ENCODE measurements around the gene LDLRAD3. TPM values are rescaled to one million over a fixed set of nuclear protein-coding genes. Genes with fewer than 3 reads are reported as not detected.
A peak's percentile ranks its signal among the peaks of the same experiment; 100 is the strongest.

The LDLRAD3 gene
- total and polyA plus RNA-seq, 3 experiments from 2014 or later: 0.09 to 0.44 TPM; not detected in 1

DNA sequence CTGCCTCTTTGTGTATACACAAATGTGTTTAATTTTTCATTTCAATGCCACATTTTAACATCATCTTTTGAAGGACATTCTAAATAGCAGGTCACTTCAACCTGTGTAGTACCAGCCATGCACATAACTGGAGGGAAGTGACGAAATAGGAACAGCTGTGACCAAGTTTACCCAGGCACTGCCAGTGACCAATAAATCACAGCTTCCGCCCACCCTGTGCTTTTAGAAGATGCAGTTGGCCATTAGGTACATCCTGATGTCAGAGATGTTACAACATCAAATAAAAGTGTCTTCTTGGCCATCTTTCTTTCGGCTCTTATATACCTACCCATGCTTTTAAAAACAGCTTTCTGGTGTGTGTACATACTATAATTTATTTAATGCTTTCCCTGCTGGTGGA is 7.8 kb downstream of the LDLRAD3 start:
- CTCF ChIA-PET: no interaction called here
- POLR2A ChIA-PET: no interaction called here
- Histone ChIP-seq H3K27ac (ENCODE audit: low read depth, low read length) (no peak overlapping the region), H3K9me3 (ENCODE audit: low read length) (no peaks in the 10 kb centered on the region), H3K27me3 (ENCODE audit: insufficient read depth, low read length, poor library complexity, severe bottlenecking) (no peaks in the 10 kb centered on the region), H3K36me3 (ENCODE audit: insufficient read depth, low read length) (no peaks in the 10 kb centered on the region), H3K4me1 (ENCODE audit: insufficient read depth, low read length) (no peaks in the 10 kb centered on the region), H3K4me3 (ENCODE audit: low read length) (no peak overlapping the region)
- H3K4me3 Mint-ChIP-seq: no peak overlapping the region
- DNase-seq: no peak
- H3K36me3 Mint-ChIP-seq: no peaks in the 10 kb centered on the region
- peaks cover 10 to 20% of the 10 kb centered on the region in 2 donors for H3K27me3 Mint-ChIP-seq
- no peak overlapping the region for H3K27ac Mint-ChIP-seq
- H3K9me3 Mint-ChIP-seq: no peaks in the 10 kb centered on the region
- H3K4me1 Mint-ChIP-seq: no peaks in the 10 kb centered on the region

DNA sequence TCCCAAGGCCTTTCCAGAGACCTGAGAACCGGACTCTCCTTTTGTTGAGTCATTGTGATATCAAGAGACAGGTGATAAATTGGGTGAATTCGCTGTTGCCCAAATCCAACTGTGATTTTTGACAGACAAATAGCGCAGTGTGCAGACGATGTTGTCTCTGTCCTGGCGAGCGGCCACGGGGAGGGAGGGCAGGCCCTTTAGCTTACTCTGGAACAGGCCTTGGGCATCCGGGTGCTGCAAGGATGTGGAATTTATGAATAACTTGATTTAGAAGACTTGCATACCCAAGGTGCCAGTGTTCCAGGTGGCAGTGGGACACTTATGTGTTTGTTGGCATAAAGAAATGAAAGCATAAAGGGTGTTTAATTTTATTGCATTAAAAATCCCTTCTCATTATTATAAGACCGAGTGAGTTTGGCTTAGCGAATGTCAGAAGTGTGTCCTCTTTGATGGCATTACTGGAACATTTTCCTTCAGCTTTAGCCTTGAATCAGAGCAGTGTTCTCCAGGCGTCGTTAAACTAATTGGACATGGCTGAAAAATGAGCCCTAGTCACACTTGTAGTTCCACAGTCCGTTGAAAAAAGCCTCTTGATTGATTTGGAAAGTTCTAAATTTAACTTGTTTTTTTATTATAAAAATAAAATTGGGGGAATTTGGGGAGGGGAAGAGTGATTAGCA is 9.4 kb downstream of the LDLRAD3 start:
- no peaks in the 10 kb centered on the region for H3K4me1 Mint-ChIP-seq
- Histone ChIP-seq H3K27me3 (ENCODE audit: insufficient read depth, low read length, poor library complexity, severe bottlenecking) (no peaks in the 10 kb centered on the region), H3K9me3 (ENCODE audit: low read length) (no peaks in the 10 kb centered on the region), H3K36me3 (ENCODE audit: insufficient read depth, low read length) (no peaks in the 10 kb centered on the region), H3K4me1 (ENCODE audit: insufficient read depth, low read length) (no peaks in the 10 kb centered on the region), H3K27ac (ENCODE audit: low read depth, low read length) (no peak overlapping the region), H3K4me3 (ENCODE audit: low read length) (no peak overlapping the region)
- H3K27ac Mint-ChIP-seq: no peak overlapping the region
- H3K4me3 Mint-ChIP-seq: no peak overlapping the region
- H3K36me3 Mint-ChIP-seq: no peaks in the 10 kb centered on the region
- CTCF ChIA-PET: no interaction called here
- POLR2A ChIA-PET: no interaction called here
- peaks cover 9 to 12% of the 10 kb centered on the region in 2 donors for H3K27me3 Mint-ChIP-seq
- no peaks in the 10 kb centered on the region for H3K9me3 Mint-ChIP-seq
- DNase-seq: no peak

DNA sequence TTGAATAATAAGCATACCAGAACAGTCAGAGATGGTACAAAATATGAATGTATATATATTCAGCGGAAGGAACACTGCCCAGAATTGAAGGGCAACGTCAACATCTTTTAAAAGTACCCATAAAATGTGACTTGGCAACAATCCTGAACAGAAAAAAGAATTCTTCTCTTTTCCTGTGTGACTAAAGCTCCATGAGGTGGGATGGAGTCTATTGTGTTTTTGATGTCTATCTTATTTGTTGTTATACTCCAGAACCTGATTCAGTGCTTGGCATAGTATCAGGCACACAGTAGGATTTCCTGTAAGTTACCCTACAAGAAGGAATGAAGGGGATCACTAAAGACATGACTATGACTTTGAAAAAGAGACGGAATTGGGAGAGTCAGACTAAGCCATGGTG is 10.3 kb downstream of the LDLRAD3 start:
- peaks cover 9% of the 10 kb centered on the region in 2 donors for H3K27me3 Mint-ChIP-seq
- no peaks in the 10 kb centered on the region for H3K4me1 Mint-ChIP-seq
- no peaks in the 10 kb centered on the region for H3K36me3 Mint-ChIP-seq
- H3K27me3 ChIP-seq (ENCODE audit: insufficient read depth, low read length, poor library complexity, severe bottlenecking): no peaks in the 10 kb centered on the region
- no peak for DNase-seq
- no peak overlapping the region for H3K27ac ChIP-seq (ENCODE audit: low read depth, low read length)
- H3K4me3 ChIP-seq (ENCODE audit: low read length): no peak overlapping the region
- POLR2A ChIA-PET: no interaction called here
- H3K4me1 ChIP-seq (ENCODE audit: insufficient read depth, low read length): no peaks in the 10 kb centered on the region
- H3K27ac Mint-ChIP-seq: no peak overlapping the region
- no peaks in the 10 kb centered on the region for H3K36me3 ChIP-seq (ENCODE audit: insufficient read depth, low read length)
- H3K9me3 Mint-ChIP-seq: no peaks in the 10 kb centered on the region
- CTCF ChIA-PET: no interaction called here
- no peaks in the 10 kb centered on the region for H3K9me3 ChIP-seq (ENCODE audit: low read length)
- no peak overlapping the region for H3K4me3 Mint-ChIP-seq

DNA sequence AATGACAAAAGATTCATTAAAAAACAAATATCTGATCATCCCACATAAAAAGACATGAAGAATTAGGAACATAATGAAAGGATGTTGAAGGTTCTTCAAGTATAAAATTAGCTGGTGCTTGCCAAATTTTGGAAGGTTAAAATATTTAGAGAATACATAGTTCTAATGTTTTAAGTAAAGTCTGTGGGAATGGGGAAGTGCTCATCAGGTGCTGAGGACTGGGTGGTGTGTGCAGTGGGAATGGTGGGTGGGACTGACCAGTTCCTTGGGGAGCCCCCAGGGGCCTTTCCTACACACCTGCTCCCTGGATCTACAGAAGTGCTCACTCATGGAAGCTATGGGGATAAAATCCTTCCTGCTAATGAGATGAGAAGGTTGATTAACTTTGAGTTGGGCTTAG is 11.8 kb downstream of the LDLRAD3 start:
- no peaks in the 10 kb centered on the region for H3K36me3 Mint-ChIP-seq
- H3K9me3 ChIP-seq (ENCODE audit: low read length): no peaks in the 10 kb centered on the region
- no peak overlapping the region for H3K4me3 Mint-ChIP-seq
- no peak overlapping the region for H3K27ac Mint-ChIP-seq
- no peak for DNase-seq
- H3K4me1 Mint-ChIP-seq: no peaks in the 10 kb centered on the region
- H3K27me3 Mint-ChIP-seq: peaks cover 5 to 7% of the 10 kb centered on the region in 2 donors
- H3K4me3 ChIP-seq (ENCODE audit: low read length): no peak overlapping the region
- H3K27me3 ChIP-seq (ENCODE audit: insufficient read depth, low read length, poor library complexity, severe bottlenecking): no peaks in the 10 kb centered on the region
- H3K9me3 Mint-ChIP-seq: no peaks in the 10 kb centered on the region
- CTCF ChIA-PET: no interaction called here
- POLR2A ChIA-PET: no interaction called here
- no peaks in the 10 kb centered on the region for H3K36me3 ChIP-seq (ENCODE audit: insufficient read depth, low read length)
- no peaks in the 10 kb centered on the region for H3K4me1 ChIP-seq (ENCODE audit: insufficient read depth, low read length)
- H3K27ac ChIP-seq (ENCODE audit: low read depth, low read length): no peak overlapping the region

DNA sequence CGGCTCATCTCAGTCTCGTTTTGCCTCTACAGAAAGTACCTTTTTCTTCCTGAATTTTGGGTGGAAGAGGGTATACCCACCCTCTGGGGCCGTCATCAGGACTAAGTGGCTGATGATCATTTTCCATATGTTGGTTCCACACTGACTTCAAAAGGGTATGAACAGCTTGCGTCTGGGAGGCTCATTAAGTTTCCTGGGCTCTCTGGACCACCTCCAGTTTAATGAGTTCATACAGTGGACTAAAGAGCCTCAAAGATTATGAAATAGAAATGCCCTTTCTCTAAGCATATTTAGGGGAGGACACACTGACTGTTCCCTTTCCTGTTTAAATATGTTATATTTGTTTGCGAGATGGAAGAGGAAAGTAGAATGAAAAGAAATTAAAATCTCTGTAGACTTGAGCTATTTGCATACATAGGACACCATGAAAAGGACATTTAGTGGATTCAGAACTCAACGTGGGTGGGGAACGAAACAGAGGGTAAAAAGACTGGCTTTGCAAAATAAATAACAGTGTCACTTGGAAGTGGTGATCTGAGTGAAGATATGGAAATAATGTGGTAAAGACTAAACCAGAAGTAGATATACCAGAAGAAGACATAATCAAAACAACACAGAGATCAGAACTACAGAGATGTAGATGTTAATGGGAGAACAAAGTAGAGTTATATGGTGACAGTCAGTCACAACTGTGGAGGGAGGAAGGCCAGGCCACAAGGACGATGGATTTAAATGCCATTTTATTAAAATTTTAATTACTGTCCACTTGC is 18.7 kb downstream of the LDLRAD3 start:
- Mint-ChIP-seq H3K9me3 (no peaks in the 10 kb centered on the region), H3K36me3 (no peaks in the 10 kb centered on the region), H3K4me1 (no peaks in the 10 kb centered on the region), H3K27ac (no peak overlapping the region), H3K27me3 (peaks cover 2 to 12% of the 10 kb centered on the region in 2 donors), H3K4me3 (no peak overlapping the region)
- Histone ChIP-seq H3K9me3 (ENCODE audit: low read length) (no peaks in the 10 kb centered on the region), H3K36me3 (ENCODE audit: insufficient read depth, low read length) (no peaks in the 10 kb centered on the region), H3K27me3 (ENCODE audit: insufficient read depth, low read length, poor library complexity, severe bottlenecking) (no peaks in the 10 kb centered on the region), H3K4me3 (ENCODE audit: low read length) (no peak overlapping the region), H3K27ac (ENCODE audit: low read depth, low read length) (no peak overlapping the region), H3K4me1 (ENCODE audit: insufficient read depth, low read length) (no peaks in the 10 kb centered on the region)
- CTCF ChIA-PET: no interaction called here
- POLR2A ChIA-PET: no interaction called here
- DNase-seq: no peak

DNA sequence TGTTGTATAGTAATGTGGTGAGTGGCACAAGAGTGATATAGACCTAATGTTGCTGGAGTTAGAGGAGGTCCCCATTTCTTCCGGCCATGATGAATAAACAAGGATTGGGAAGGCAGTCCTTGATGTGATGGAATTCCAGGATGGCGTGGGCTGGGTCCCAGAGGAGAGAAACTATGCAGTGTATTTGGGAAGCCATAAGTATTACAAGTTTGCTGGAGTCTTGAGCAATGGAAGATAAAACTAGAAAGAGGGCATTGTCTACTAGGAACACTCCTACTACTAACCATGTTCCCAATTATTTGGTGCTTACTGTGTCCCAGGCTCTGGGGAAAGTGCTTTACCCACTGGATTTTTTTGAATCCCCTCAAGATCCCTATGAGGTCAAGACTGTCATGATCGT is 20.0 kb downstream of the LDLRAD3 start:
- Histone ChIP-seq H3K27me3 (ENCODE audit: insufficient read depth, low read length, poor library complexity, severe bottlenecking) (no peaks in the 10 kb centered on the region), H3K9me3 (ENCODE audit: low read length) (no peaks in the 10 kb centered on the region), H3K36me3 (ENCODE audit: insufficient read depth, low read length) (no peaks in the 10 kb centered on the region), H3K27ac (ENCODE audit: low read depth, low read length) (no peak overlapping the region), H3K4me1 (ENCODE audit: insufficient read depth, low read length) (no peaks in the 10 kb centered on the region), H3K4me3 (ENCODE audit: low read length) (no peak overlapping the region)
- no peaks in the 10 kb centered on the region for H3K4me1 Mint-ChIP-seq
- no peaks in the 10 kb centered on the region for H3K9me3 Mint-ChIP-seq
- H3K36me3 Mint-ChIP-seq: no peaks in the 10 kb centered on the region
- peaks cover 2 to 12% of the 10 kb centered on the region in 2 donors for H3K27me3 Mint-ChIP-seq
- peak overlapping the region in 1 of 8 donors; percentile 55 for H3K27ac Mint-ChIP-seq
- CTCF ChIA-PET: no interaction called here
- DNase-seq: no peak
- H3K4me3 Mint-ChIP-seq: no peak overlapping the region
- POLR2A ChIA-PET: no interaction called here

DNA sequence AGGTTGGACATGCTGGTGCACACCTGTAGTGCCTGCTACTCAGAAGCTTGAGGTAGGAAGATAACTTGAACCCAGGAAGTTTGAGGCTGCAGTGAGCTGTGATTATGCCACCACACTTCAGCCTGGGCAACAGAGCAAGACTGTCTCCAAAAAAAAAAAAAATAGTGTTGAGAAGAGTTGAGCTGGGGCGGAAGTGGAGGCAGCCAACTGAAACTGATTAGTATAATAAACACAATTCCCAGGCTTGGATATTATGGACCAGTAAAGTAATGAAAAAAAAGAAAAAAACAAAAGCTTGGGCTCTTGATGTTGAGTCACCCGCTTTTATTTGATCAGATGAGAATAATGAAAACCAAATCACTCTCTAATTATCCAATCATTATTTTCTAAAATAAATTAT is 21.0 kb downstream of the LDLRAD3 start:
- Histone ChIP-seq H3K4me3 (ENCODE audit: low read length) (no peak overlapping the region), H3K9me3 (ENCODE audit: low read length) (no peaks in the 10 kb centered on the region), H3K4me1 (ENCODE audit: insufficient read depth, low read length) (no peaks in the 10 kb centered on the region), H3K36me3 (ENCODE audit: insufficient read depth, low read length) (no peaks in the 10 kb centered on the region), H3K27me3 (ENCODE audit: insufficient read depth, low read length, poor library complexity, severe bottlenecking) (no peaks in the 10 kb centered on the region), H3K27ac (ENCODE audit: low read depth, low read length) (no peak overlapping the region)
- Mint-ChIP-seq H3K4me3 (no peak overlapping the region), H3K27me3 (peaks cover 2 to 12% of the 10 kb centered on the region in 2 donors), H3K9me3 (no peaks in the 10 kb centered on the region), H3K27ac (no peak overlapping the region), H3K36me3 (no peaks in the 10 kb centered on the region), H3K4me1 (no peaks in the 10 kb centered on the region)
- CTCF ChIA-PET: no interaction called here
- DNase-seq: no peak
- POLR2A ChIA-PET: no interaction called here

DNA sequence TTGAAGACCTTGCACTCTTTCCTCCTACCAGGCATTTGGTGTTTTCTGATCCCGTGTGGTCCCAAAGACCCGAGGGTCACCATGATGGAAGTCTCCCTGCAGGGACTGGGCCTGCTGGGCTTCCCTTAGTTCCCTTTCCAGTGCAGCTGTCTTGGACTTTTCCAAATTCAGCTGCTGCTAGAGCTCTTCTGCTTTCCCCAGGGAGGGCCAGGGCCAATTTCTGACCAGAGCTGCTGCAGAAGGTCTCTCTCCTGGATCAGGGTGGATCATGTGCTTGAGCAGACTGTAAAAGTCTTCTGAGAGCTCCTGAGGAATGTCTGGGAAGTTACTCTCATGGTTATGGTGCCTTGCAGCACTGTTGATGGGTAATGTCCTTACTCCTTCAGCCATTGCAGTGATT is 23.2 kb downstream of the LDLRAD3 start:
- Mint-ChIP-seq H3K36me3 (no peaks in the 10 kb centered on the region), H3K4me3 (no peak overlapping the region), H3K4me1 (no peaks in the 10 kb centered on the region), H3K27ac (peak overlapping the region in 1 of 8 donors; percentile 52), H3K27me3 (peaks cover 2 to 12% of the 10 kb centered on the region in 2 donors), H3K9me3 (no peaks in the 10 kb centered on the region)
- Histone ChIP-seq H3K27me3 (ENCODE audit: insufficient read depth, low read length, poor library complexity, severe bottlenecking) (no peaks in the 10 kb centered on the region), H3K27ac (ENCODE audit: low read depth, low read length) (no peak overlapping the region), H3K4me3 (ENCODE audit: low read length) (no peak overlapping the region), H3K36me3 (ENCODE audit: insufficient read depth, low read length) (no peaks in the 10 kb centered on the region), H3K4me1 (ENCODE audit: insufficient read depth, low read length) (no peaks in the 10 kb centered on the region), H3K9me3 (ENCODE audit: low read length) (no peaks in the 10 kb centered on the region)
- CTCF ChIA-PET: no interaction called here
- DNase-seq: no peak
- POLR2A ChIA-PET: no interaction called here
